Measurements from ENCODE around the gene FILIP1L. TPM values are rescaled to one million over a fixed set of nuclear protein-coding genes. Genes with fewer than 3 reads are reported as not detected.

The FILIP1L gene
- total RNA-seq, 2 donors from 2014 or later, result 0.35 to 0.50 TPM

DNA sequence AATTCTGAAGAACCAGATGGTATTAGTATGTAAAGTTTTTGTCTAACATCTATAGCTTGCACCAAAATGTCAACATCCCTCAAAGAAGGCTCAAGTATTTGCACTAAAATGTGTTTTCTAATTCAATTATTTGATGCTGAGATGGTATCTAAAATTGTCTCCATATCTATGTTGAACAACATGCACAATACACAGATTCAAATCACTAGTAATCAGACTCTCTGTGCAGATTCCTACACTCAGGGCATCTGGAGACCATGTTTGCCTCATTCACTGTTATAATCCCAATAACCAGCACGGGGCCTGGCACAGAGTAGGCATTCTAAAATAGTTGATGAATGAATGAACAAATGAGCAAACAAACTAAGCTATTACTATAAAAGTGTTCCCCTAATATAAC lies 2.6 kb downstream of the FILIP1L start:
- no peak for ATAC-seq (replicated peaks)
- no peak overlapping the region for H3K4me3 Mint-ChIP-seq

DNA sequence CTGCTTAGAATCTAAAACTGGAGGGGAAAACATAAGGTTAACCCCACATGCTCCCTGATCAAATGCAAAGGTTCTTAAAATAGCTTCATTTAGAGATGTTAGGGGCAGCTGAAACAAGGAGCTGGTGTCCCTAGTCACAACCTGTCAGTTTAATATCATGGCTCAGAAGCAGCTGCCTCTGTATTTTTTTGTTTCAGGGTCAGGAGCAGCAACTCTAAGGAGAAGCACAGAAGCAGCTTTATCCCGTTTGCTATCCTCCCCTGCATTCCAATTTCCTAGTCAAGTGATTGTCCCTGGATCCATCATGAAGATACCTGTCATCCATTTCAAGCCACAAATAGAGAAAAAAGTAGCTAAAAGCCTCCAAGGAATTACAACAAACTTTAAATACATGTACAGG lies 4.1 kb downstream of the FILIP1L start:
- Mint-ChIP-seq H3K27ac (no peak overlapping the region), H3K4me3 (no peak overlapping the region), H3K27me3 (no peaks in the 10 kb centered on the region)

More for the DNA sequence above, 2.6 kb downstream of the FILIP1L start:
- Mint-ChIP-seq H3K36me3 (ENCODE audit: low read depth) (no peaks in the 10 kb centered on the region), H3K9me3 (no peaks in the 10 kb centered on the region), H3K27me3 (no peaks in the 10 kb centered on the region), H3K4me1 (no peaks in the 10 kb centered on the region), H3K27ac (no peak overlapping the region)

DNA sequence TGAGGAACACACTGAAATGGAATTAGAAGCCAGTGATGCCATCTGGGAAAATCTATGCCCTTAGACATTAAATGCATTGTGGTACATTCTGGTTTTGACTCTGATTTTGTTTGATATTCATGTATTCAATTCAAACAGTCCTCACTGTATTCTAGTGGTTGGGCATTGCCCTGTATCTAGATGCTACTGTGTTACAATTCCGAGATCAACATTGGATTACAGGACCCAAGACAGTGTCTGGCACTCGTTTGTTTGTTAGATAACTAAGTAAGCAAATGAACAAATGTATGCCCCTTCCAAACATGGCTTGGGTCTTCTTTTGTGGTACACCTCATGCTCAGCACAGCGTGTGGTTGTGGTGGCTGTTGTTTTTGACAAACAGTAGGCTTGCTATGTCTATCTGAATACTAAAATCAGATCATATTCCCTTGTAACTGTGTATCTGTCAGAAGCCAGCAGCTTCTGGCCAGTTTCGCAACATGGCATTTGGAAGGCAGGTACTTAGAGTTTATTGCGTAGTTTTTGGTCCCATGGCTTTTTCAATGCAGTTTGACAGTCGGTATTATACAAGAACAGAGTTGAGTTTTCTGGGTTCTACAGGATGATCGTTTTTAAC lies 5.7 kb downstream of the FILIP1L start:
- Mint-ChIP-seq H3K9me3 (no peaks in the 10 kb centered on the region), H3K27ac (no peak overlapping the region), H3K36me3 (ENCODE audit: low read depth) (no peaks in the 10 kb centered on the region), H3K27me3 (no peaks in the 10 kb centered on the region), H3K4me1 (peaks cover 9% of the 10 kb centered on the region), H3K4me3 (no peak overlapping the region)
- no peak for ATAC-seq (replicated peaks)

More for the DNA sequence above, 4.1 kb downstream of the FILIP1L start:
- Mint-ChIP-seq H3K9me3 (no peaks in the 10 kb centered on the region), H3K36me3 (ENCODE audit: low read depth) (no peaks in the 10 kb centered on the region), H3K4me1 (peaks cover 2% of the 10 kb centered on the region)
- ATAC-seq (replicated peaks), result no peak

DNA sequence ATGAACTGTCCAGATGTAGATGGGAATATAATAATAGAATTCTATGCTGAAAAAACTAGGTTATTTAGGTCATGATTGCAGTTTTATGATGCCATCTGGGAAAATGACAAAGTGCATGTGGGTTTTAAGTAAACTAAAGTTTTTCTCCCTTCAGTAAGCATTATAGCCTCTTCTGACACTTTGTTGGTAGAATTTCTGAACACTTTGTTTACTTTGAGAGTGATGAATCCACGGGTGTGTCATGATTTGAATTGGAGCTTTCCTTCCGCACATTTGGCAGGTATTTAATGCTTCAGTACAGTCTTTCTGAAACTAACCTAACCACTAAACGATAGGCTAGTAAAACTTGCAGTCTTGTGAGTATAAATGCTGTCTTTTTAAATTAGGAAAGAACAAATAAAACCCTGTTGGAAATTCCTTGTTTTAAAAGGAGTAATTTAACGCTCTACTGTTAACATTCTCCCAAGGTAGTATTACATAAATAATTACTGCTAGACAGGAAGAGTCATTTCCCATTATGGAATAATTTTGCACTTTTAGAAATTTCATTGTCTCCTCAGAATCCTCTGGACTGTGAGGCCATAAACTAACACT lies 7.0 kb downstream of the FILIP1L start:
- no peaks in the 10 kb centered on the region for H3K36me3 Mint-ChIP-seq (ENCODE audit: low read depth)
- H3K4me1 Mint-ChIP-seq, result peaks cover 9% of the 10 kb centered on the region

GRCh38 chr3:100106531-100107141 lies 7.7 kb downstream of the FILIP1L start:
- no peak overlapping the region for H3K27ac Mint-ChIP-seq
- H3K9me3 Mint-ChIP-seq, result no peaks in the 10 kb centered on the region
- peaks cover 9% of the 10 kb centered on the region for H3K4me1 Mint-ChIP-seq
- H3K4me3 Mint-ChIP-seq, result no peak overlapping the region
- H3K36me3 Mint-ChIP-seq (ENCODE audit: low read depth), result no peaks in the 10 kb centered on the region
- no peaks in the 10 kb centered on the region for H3K27me3 Mint-ChIP-seq
- peak; percentile 35 for ATAC-seq (replicated peaks)

More for the DNA sequence above, 7.0 kb downstream of the FILIP1L start:
- Mint-ChIP-seq H3K9me3 (no peaks in the 10 kb centered on the region), H3K27me3 (no peaks in the 10 kb centered on the region), H3K27ac (no peak overlapping the region), H3K4me3 (no peak overlapping the region)
- ATAC-seq (replicated peaks), result no peak

- Mint-ChIP-seq H3K36me3 (ENCODE audit: low read depth) (no peaks in the 10 kb centered on the region), H3K9me3 (no peaks in the 10 kb centered on the region), H3K27ac (peak overlapping the region; percentile 65), H3K27me3 (no peaks in the 10 kb centered on the region), H3K4me1 (peaks cover 9% of the 10 kb centered on the region), H3K4me3 (no peak overlapping the region)
- ATAC-seq (replicated peaks), result no peak
Observed at GRCh38 chr3:100106094-100106493, 8.2 kb downstream of the FILIP1L start.

GRCh38 chr3:100105501-100105900 lies 8.8 kb downstream of the FILIP1L start:
- Mint-ChIP-seq H3K4me1 (peaks cover 9% of the 10 kb centered on the region), H3K27me3 (no peaks in the 10 kb centered on the region), H3K4me3 (peak overlapping the region; percentile 5), H3K36me3 (ENCODE audit: low read depth) (no peaks in the 10 kb centered on the region), H3K9me3 (no peaks in the 10 kb centered on the region), H3K27ac (peak overlapping the region; percentile 65)
- no peak for ATAC-seq (replicated peaks)

DNA sequence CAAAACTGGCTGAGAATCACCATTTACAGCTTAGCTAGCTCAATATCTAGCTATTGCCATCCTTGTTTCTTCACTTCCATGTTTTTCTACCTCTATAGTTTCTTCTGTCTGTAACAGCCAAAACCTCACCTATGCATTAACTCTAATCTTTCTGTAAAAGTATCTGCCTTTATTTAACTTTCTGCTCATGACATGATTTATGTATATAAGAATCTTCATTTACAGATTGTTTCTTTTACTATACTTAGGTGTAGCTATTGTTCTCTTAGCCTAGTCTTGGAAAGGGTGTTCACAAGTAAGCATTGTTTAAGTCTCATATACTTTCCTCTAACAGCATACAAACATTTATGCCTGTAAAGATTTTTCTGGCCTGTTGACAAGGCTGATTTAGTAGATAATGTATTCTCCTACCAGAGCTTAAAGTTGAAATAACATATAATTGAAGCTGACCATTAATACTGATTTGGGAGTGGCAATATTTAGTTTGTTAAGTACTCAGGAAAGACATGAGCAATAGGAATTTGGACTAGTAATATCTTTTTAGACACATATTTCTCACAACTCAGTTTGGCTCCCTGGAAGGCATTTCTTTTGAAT lies 9.4 kb downstream of the FILIP1L start:
- Mint-ChIP-seq H3K36me3 (ENCODE audit: low read depth) (no peaks in the 10 kb centered on the region), H3K4me3 (peak overlapping the region; percentile 5), H3K27ac (peak overlapping the region; percentile 65), H3K4me1 (peaks cover 9% of the 10 kb centered on the region), H3K9me3 (no peaks in the 10 kb centered on the region), H3K27me3 (no peaks in the 10 kb centered on the region)
- no peak for ATAC-seq (replicated peaks)

DNA sequence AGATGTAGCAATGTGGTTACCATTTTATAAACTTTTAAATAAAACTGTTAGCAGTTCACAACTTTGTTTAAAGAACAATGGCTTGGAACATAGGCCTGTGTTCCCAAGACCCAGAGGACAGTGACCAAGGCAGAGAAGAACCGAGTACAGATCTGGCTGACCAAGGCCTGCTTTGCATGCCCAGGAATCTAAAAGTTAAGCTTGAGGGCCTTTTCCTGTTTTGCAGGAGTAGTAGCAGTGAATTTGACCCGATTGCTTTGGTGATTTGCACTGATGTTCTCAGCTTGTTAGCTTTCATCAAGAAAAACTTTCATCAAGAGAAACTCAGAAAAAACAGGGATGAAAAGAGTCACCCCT lies 9.9 kb downstream of the FILIP1L start:
- H3K4me1 Mint-ChIP-seq, result peaks cover 9% of the 10 kb centered on the region
- H3K9me3 Mint-ChIP-seq, result no peaks in the 10 kb centered on the region
- ATAC-seq (replicated peaks), result no peak
- no peaks in the 10 kb centered on the region for H3K27me3 Mint-ChIP-seq
- H3K36me3 Mint-ChIP-seq (ENCODE audit: low read depth), result no peaks in the 10 kb centered on the region
- peak overlapping the region; percentile 65 for H3K27ac Mint-ChIP-seq
- H3K4me3 Mint-ChIP-seq, result no peak overlapping the region

- ATAC-seq (replicated peaks), result peak; percentile 93
- H3K27ac Mint-ChIP-seq, result peak overlapping the region; percentile 65
- H3K9me3 Mint-ChIP-seq, result no peaks in the 10 kb centered on the region
- H3K36me3 Mint-ChIP-seq (ENCODE audit: low read depth), result no peaks in the 10 kb centered on the region
- H3K27me3 Mint-ChIP-seq, result no peaks in the 10 kb centered on the region
- peaks cover 9% of the 10 kb centered on the region for H3K4me1 Mint-ChIP-seq
- no peak overlapping the region for H3K4me3 Mint-ChIP-seq
Observed at GRCh38 chr3:100103558-100104441, 10.5 kb downstream of the FILIP1L start.

DNA sequence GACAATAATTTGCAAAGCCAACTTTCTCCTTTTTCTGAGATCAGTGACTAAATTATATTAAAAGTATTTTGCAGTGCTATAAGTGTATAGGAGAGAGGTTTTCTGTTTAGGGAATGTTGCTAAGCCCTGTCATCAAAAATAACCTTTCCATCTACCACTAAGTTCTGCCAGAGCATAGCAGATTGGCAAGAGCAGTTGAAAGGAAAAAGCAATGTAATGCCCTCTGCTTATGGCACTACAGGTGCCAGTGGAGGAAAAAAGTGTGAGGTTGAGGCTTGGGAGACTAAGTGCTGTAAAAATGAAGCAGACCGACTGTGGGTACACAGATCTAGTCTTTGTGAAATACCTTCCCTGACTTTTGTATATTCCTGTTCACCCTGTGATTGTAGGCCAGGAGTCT lies 11.5 kb downstream of the FILIP1L start:
- Mint-ChIP-seq H3K4me1 (peaks cover 9% of the 10 kb centered on the region), H3K27ac (no peak overlapping the region), H3K36me3 (ENCODE audit: low read depth) (no peaks in the 10 kb centered on the region), H3K9me3 (no peaks in the 10 kb centered on the region), H3K27me3 (no peaks in the 10 kb centered on the region), H3K4me3 (no peak overlapping the region)
- no peak for ATAC-seq (replicated peaks)

- ATAC-seq (replicated peaks), result no peak
- H3K4me3 Mint-ChIP-seq, result no peak overlapping the region
- peaks cover 9% of the 10 kb centered on the region for H3K4me1 Mint-ChIP-seq
- H3K27me3 Mint-ChIP-seq, result no peaks in the 10 kb centered on the region
- H3K36me3 Mint-ChIP-seq (ENCODE audit: low read depth), result no peaks in the 10 kb centered on the region
- no peak overlapping the region for H3K27ac Mint-ChIP-seq
- no peaks in the 10 kb centered on the region for H3K9me3 Mint-ChIP-seq
Observed at GRCh38 chr3:100100425-100100824, 13.9 kb downstream of the FILIP1L start.

- no peak overlapping the region for H3K4me3 Mint-ChIP-seq
- H3K27ac Mint-ChIP-seq, result no peak overlapping the region
- H3K9me3 Mint-ChIP-seq, result no peaks in the 10 kb centered on the region
- H3K36me3 Mint-ChIP-seq (ENCODE audit: low read depth), result no peaks in the 10 kb centered on the region
- peaks cover 2% of the 10 kb centered on the region for H3K4me1 Mint-ChIP-seq
- H3K27me3 Mint-ChIP-seq, result no peaks in the 10 kb centered on the region
- ATAC-seq (replicated peaks), result no peak
Observed at GRCh38 chr3:100099621-100100020, 14.7 kb downstream of the FILIP1L start.

DNA sequence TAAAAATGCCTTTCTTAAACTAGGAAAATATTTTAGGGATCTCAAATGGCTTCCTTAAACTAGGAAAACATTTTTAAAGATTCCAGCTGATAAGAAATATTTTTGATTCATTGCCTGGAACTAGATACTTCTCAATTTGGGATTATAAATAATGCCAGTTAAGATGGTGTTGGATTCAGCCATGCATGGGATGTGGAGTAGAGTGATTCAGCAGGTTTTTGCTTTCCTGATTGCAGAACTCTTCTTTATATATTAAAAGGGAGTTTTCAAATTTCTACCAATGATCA lies 15.6 kb downstream of the FILIP1L start:
- no peak for ATAC-seq (replicated peaks)
- no peak overlapping the region for H3K27ac Mint-ChIP-seq
- H3K4me1 Mint-ChIP-seq, result no peaks in the 10 kb centered on the region
- H3K4me3 Mint-ChIP-seq, result no peak overlapping the region
- H3K27me3 Mint-ChIP-seq, result no peaks in the 10 kb centered on the region
- H3K36me3 Mint-ChIP-seq (ENCODE audit: low read depth), result no peaks in the 10 kb centered on the region
- H3K9me3 Mint-ChIP-seq, result no peaks in the 10 kb centered on the region

Measured in activated T-helper 17 cell treated with anti-CD3 and anti-CD28 coated beads, Interleukin-2, amount 50 U/mL, for 72 hours (primary cell).